OCI-LY7 (cell line): Measurements from ENCODE around the gene ADARB2. TPM values are rescaled to one million over a fixed set of nuclear protein-coding genes. Genes with fewer than 3 reads are reported as not detected.

Source experiments
- BruUV-seq: library from RNA; stranded (reverse); fragments of 400-500 nt; replicated peaks from 2 replicates; lab custom pipeline; 2021; lab: Mats Ljungman, UMichigan
- CTCF ChIA-PET: fragments of 300-600 bp; sonication (Branson Sonifier 250); formaldehyde crosslinking; loops from one replicate; lab custom pipeline; 2022; ENCODE audit warnings: antibody characterized with exemption; ENCODE audit not compliant: unreplicated experiment; lab: Charles Lee
- POLR2A ChIA-PET: fragments of 300-600 bp; sonication (Branson Sonifier 250); formaldehyde crosslinking; loops from one replicate; lab custom pipeline; 2022; ENCODE audit warnings: antibody characterized with exemption; lab: Charles Lee
- DNase-seq: peaks from one replicate; pipeline ENCODE4 v3.0.0-alpha.2; 2015; ENCODE audit warnings: low spot score
- H2AFZ ChIP-seq: fragments of 200-600 bp; sonication (generic), shearing (Covaris generic); 2 replicates; pipeline ENCODE4 v1.6.1; 2014; ENCODE audit warnings: mild to moderate bottlenecking, antibody characterized with exemption, low read length, moderate library complexity
- H3K27ac ChIP-seq: fragments of 200-600 bp; sonication (generic); 2 replicates; pipeline ENCODE4 v1.5.1; 2014; ENCODE audit warnings: mixed run types, low read depth, mild to moderate bottlenecking, moderate library complexity, low read length, inconsistent platforms; ENCODE audit not compliant: poor library complexity, severe bottlenecking
- H3K36me3 ChIP-seq: fragments of 200-600 bp; sonication (generic); 2 replicates; pipeline ENCODE4 v1.6.1; 2014; ENCODE audit warnings: mild to moderate bottlenecking, antibody characterized with exemption, low read length, moderate library complexity, mixed read lengths; ENCODE audit not compliant: insufficient read depth
- H3K4me1 ChIP-seq: fragments of 200-600 bp; sonication (generic); 2 replicates; pipeline ENCODE4 v1.5.1; 2014; ENCODE audit warnings: mild to moderate bottlenecking, low read length; ENCODE audit not compliant: insufficient read depth, poor library complexity, severe bottlenecking
- H3K4me2 ChIP-seq: fragments of 200-600 bp; sonication (generic); 2 replicates; pipeline ENCODE4 v1.6.1; 2014; ENCODE audit warnings: mild to moderate bottlenecking, low read length
- H3K4me3 ChIP-seq: fragments of 200-600 bp; sonication (generic); 2 replicates; pipeline ENCODE4 v1.5.1; 2014; ENCODE audit warnings: mild to moderate bottlenecking, low read depth, low read length; ENCODE audit not compliant: poor library complexity, severe bottlenecking
- H3K79me2 ChIP-seq: fragments of 200-600 bp; sonication (generic); 2 replicates; pipeline ENCODE4 v1.6.1; 2016; ENCODE audit warnings: low read depth, mild to moderate bottlenecking, low read length, moderate library complexity, mixed read lengths; ENCODE audit not compliant: insufficient read depth
- H3K9me2 ChIP-seq: fragments of 200-600 bp; sonication (generic); 2 replicates; pipeline ENCODE4 v1.6.1; 2016; ENCODE audit warnings: mild to moderate bottlenecking, low read length, mixed read lengths; ENCODE audit not compliant: insufficient read depth
- H3K9me3 ChIP-seq: fragments of 200-600 bp; sonication (generic); 2 replicates; pipeline ENCODE4 v1.6.1; 2014; ENCODE audit warnings: mild to moderate bottlenecking, mixed run types, low read length, mixed read lengths
- H4K20me1 ChIP-seq: fragments of 200-600 bp; sonication (generic); 2 replicates; pipeline ENCODE4 v1.6.1; 2014; ENCODE audit warnings: mild to moderate bottlenecking, antibody characterized with exemption, low read length, moderate library complexity, mixed read lengths; ENCODE audit not compliant: insufficient read depth
- EZH2phosphoT487 ChIP-seq: fragments of 200-600 bp; sonication (generic); IDR thresholded peaks from 2 replicates; pipeline ENCODE4 v1.6.1; 2018; ENCODE audit warnings: low read depth, borderline replicate concordance, mild to moderate bottlenecking, mixed run types, antibody characterized with exemption, low read length, moderate library complexity, mixed read lengths
- intact Hi-C: fragments of 100-400 bp; cut with micrococcal nuclease; formaldehyde crosslinking; loops from one replicate; pipeline ENCODE4 v1.10.0; 2022; ENCODE audit not compliant: unreplicated experiment
- total RNA-seq, 2 experiments: library from RNA; depleted of rRNA in 1 of 2; stranded (reverse); fragments of >200 nt in 1 of 2; shearing (Covaris generic) in 1 of 2; gene quantifications; 2 replicates each; pipeline ENCODE4 v1.2.3, GENCODE V29; 2014 to 2022
- TF ChIP-seq, protein P1 (sequence below): fragments of 200-600 bp; sonication (generic); conservative IDR thresholded peaks from 2 replicates; pipeline ENCODE4 v1.5.1; 2014; ENCODE audit warnings: mild to moderate bottlenecking, antibody characterized with exemption, low read length, moderate library complexity, mixed read lengths

The ADARB2 gene
- total RNA-seq, 2 experiments from 2014 or later = 0.03 TPM; not detected in 1

DNA sequence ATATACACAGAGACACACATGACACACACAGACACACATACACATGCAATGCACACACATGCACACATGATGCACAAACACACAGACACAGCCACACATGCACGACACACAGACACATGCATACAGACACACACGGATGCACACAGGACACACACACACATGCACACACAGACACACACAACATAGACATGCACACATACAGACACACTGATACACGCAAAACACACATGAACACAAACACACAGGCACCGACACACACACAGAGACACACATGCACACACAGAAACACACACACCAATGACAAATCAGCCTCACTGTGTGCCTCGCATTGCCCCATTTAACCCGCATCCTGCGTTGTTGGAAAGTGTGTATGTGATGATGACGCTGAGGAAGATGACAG is 232.4 kb downstream of the ADARB2 start:
- Histone ChIP-seq H4K20me1 (no peaks in the 10 kb centered on the region), H3K4me1 (no peaks in the 10 kb centered on the region), H3K79me2 (no peaks in the 10 kb centered on the region), H2AFZ (no peak overlapping the region), H3K27ac (no peak overlapping the region), H3K9me3 (no peaks in the 10 kb centered on the region), H3K4me2 (no peak overlapping the region), H3K4me3 (no peak overlapping the region), H3K9me2 (no peaks in the 10 kb centered on the region), H3K36me3 (no peaks in the 10 kb centered on the region)
- POLR2A ChIA-PET = no interaction called here
- intact Hi-C loops = no loop called here
- no peak for DNase-seq
- CTCF ChIA-PET = no interaction called here
- TF ChIP-seq, protein P1, sequence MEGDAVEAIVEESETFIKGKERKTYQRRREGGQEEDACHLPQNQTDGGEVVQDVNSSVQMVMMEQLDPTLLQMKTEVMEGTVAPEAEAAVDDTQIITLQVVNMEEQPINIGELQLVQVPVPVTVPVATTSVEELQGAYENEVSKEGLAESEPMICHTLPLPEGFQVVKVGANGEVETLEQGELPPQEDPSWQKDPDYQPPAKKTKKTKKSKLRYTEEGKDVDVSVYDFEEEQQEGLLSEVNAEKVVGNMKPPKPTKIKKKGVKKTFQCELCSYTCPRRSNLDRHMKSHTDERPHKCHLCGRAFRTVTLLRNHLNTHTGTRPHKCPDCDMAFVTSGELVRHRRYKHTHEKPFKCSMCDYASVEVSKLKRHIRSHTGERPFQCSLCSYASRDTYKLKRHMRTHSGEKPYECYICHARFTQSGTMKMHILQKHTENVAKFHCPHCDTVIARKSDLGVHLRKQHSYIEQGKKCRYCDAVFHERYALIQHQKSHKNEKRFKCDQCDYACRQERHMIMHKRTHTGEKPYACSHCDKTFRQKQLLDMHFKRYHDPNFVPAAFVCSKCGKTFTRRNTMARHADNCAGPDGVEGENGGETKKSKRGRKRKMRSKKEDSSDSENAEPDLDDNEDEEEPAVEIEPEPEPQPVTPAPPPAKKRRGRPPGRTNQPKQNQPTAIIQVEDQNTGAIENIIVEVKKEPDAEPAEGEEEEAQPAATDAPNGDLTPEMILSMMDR = no peak
- no peak for TF ChIP-seq EZH2phosphoT487
- no TSS peak for BruUV-seq

DNA sequence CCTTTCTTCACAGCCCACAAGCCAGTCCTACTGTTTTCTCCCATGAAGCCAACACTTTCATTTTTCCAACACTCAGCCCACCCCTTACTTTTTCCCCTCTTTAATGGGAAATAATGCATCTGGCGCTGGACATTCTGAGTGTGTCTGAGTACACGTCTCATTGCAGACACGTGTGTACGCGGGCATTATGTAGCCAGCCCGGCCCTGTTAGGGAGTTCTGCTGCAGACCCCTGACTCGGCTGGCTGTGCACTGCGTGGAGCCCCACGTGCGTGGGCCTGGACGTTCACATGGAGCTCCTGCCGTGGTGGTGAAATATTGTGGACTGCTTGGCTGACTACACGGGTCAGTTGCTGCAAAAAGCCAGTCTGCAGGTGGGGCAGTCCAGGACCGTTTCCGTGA is 233.0 kb downstream of the ADARB2 start:
- no TSS peak for BruUV-seq
- no peak overlapping the region for H2AFZ ChIP-seq
- H3K27ac ChIP-seq = no peak overlapping the region
- H3K4me2 ChIP-seq = no peak overlapping the region
- no peaks in the 10 kb centered on the region for H3K4me1 ChIP-seq
- H3K9me3 ChIP-seq = no peaks in the 10 kb centered on the region
- ChIA-PET CTCF (no interaction called here), POLR2A (no interaction called here)
- H3K36me3 ChIP-seq = no peaks in the 10 kb centered on the region
- H3K9me2 ChIP-seq = no peaks in the 10 kb centered on the region
- H3K4me3 ChIP-seq = no peak overlapping the region
- no peak for DNase-seq
- intact Hi-C loops = no loop called here
- TF ChIP-seq, protein P1 = no peak
- TF ChIP-seq EZH2phosphoT487 = no peak
- H3K79me2 ChIP-seq = no peaks in the 10 kb centered on the region
- H4K20me1 ChIP-seq = no peaks in the 10 kb centered on the region

DNA sequence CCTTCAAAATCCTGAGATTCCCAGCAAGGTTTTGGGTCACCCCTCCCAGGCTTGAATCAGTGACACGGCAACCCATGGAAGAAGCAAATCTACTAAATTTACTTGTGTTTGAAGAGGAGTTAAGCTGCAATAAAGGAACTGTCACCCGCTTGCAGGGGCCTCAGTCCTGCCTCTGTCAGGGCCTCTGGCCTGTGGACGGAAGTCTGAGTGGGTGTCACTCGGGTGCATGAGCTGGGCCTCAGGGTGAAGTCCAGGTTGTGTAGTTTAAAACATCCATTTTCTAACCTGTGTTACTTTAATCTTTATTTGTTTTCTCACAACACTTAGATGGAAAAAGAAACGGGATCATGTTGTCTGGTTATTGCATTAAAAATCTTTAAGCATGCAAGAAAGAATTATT is 234.9 kb downstream of the ADARB2 start:
- no peak overlapping the region for H3K4me2 ChIP-seq
- H3K9me3 ChIP-seq = no peaks in the 10 kb centered on the region
- H3K4me1 ChIP-seq = no peaks in the 10 kb centered on the region
- no peak for DNase-seq
- ChIA-PET CTCF (no interaction called here), POLR2A (interaction anchor here (0.6 to 0.7 kb wide), 3 partner anchors 56 to 212 kb away, joined by 3 read pairs; no protein-coding TSS in a partner anchor)
- no peaks in the 10 kb centered on the region for H4K20me1 ChIP-seq
- no peak for TF ChIP-seq EZH2phosphoT487
- TF ChIP-seq, protein P1 = no peak
- no peak overlapping the region for H3K4me3 ChIP-seq
- no peak overlapping the region for H2AFZ ChIP-seq
- H3K27ac ChIP-seq = no peak overlapping the region
- H3K36me3 ChIP-seq = no peaks in the 10 kb centered on the region
- no peaks in the 10 kb centered on the region for H3K79me2 ChIP-seq
- BruUV-seq = no TSS peak
- intact Hi-C loops = no loop called here
- H3K9me2 ChIP-seq = no peaks in the 10 kb centered on the region
